HG02759 (cell line): Measurements from ENCODE around the gene GARS1.
"Not testable (repeated sequence)": the region's sequence is repeated elsewhere in the genome, so short reads cannot be mapped to it uniquely, and the experiment has no call there.

Experiments
- ATAC-seq: cut with Tn5 transposase; IDR thresholded peaks from one replicate; pipeline ENCODE4 v1.9.1; 2021; ENCODE audit warnings: mild to moderate bottlenecking, moderate library complexity; ENCODE audit not compliant: unreplicated experiment

The GARS1 gene

GRCh38 chr7:30618961-30619360, 24.3 kb downstream of the GARS1 start:
- ATAC-seq = no peak

GRCh38 chr7:30625283-30625682, 30.6 kb downstream of the GARS1 start:
- ATAC-seq = no peak

GRCh38 chr7:30627026-30627425, 32.3 kb downstream of the GARS1 start:
- no peak for ATAC-seq

DNA sequence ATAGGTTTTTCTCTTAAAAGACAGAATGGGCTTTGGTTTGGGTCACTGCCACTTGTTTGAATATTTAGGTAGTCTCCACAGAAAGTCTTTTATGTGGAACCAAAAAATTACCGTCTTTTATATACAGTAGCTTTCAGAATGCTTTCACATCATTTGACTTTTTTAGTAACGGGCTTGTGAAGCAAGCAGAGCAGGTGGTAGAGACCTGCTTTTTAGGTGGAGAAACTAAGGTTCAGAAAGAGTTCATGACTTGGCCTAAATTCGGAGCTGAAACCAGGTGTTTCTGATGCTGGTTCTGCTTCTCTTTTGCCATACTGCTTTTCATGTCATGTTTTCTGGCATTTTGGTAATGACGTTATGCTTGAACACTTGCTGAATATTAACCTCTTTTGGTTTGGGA, 36.3 kb downstream of the GARS1 start:
- peak; percentile 54 for ATAC-seq

DNA sequence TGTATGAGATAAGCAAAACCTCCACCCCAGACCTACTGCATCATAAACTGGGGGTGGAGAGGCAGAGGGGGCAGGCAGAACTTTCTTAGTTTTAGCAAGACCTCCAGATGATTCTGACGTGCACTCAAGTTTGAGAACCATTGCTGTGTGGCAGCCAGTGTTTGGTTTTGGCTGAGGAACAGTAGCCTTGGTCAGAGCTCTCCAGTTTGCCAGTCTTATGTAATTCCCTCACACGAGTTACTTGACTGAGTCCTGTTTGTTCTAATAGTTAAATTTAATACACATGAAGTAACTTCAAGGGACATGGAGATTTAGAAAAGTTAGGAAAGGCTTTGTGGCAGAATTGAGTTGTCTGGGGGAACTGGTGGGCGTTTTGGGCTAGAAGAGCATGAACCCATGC, 38.5 kb downstream of the GARS1 start:
- no peak for ATAC-seq

DNA sequence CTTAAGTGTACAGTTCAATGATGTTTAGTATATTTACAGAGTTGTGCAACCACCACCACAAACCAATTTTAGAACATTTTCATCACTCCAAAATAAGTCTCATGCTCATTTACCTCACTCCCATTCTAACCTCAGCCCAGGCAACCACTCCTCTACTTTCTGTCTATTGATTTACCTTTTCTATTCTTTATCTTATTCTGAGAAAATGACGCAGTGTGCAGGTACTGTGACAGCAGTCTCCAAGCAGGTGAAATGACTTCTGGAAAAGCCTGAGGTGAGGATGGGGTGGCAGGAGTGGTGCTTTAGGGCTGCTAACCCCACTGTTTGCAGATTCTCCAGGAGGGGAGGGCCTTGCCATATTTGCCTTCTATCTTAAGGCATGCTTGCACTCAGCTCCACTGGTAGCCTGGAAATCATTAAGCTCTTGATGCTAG, 39.5 kb downstream of the GARS1 start:
- peak; percentile 56 for ATAC-seq

DNA sequence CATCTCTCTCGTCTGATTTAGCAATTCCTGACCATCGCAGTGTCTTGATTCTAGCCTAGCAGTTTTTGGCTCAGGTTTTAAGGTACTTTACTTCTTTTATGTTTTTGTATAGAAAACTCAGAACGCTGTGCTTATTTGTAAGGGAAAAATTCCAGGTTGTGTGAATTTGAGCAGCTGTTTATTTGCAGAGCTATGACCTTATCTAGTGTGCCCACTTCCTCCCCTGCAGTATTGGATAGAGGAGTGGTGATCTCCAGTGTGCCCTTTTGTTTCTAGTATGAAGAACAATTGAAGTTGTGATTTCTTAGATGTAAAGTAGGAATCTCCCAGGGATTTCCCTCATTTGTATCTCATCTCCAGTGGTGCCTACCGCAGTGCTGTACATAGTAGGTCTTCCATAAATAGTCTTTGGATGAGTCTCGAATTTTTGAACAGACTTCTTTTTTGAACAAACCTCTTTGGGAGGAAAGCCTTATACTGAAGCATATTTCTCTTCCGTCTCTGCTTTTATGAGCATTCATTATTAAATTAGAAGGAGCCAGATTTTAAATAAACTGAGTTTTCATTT, 40.0 kb downstream of the GARS1 start:
- ATAC-seq = peak; percentile 26

GRCh38 chr7:30635798-30636197, 41.1 kb downstream of the GARS1 start:
- no peak for ATAC-seq

- ATAC-seq = not testable (repeated sequence)
These were observed 47.6 kb downstream of the GARS1 start for GRCh38 chr7:30642322-30642721.

DNA sequence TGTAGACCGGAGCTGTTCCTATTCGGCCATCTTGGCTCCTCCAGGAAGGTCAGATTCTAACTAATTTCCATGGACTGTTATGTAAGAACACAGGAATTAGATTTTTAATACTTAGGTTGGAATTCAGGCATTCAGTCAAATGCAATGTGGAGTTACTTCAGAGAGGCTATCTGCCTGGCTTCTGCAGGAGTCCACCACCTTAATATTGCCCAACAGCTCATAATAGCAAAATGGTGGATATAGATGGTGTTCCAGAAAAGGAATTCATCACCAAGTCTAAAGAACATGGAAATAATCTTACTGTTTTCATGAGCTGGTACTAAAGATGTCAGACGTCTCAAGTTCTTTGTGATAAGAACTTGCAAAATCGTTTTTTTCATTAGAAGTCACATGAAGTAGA, 48.1 kb downstream of the GARS1 start:
- ATAC-seq = no peak

DNA sequence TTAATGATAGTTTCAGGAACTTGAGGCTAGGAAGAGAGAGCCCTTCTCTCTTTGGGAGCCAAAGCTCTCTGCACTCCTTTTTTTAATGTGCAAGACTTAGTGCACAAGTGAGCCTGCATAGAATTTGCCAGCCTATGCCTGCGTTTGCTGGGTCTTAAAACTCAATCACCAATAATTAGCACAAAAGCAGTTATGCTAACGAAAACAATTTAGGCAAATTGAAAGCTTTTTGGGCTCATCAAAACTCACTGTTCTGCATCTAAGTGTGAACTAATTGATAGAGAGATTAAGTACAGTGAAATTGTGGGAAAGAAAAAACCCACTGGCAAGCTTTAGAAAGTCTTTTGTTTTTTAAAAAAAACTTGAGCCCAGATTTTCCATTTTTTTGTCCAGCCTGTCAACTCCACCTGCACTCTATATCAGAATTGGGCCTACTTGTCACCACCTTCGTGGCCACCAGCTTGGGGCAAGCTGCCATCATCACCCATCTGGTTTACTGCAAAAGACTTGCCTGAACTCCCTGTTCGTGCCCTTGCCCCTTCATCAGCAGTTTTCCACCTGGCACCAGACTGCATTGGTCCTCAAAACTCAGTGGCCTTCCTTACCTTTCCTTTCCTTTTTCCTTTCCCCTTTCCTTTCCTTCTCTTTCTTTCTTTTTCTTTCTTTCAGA, 49.7 kb downstream of the GARS1 start:
- ATAC-seq = no peak

GRCh38 chr7:30645661-30646060, 51.0 kb downstream of the GARS1 start:
- no peak for ATAC-seq

- ATAC-seq = no peak
These were observed 51.5 kb downstream of the GARS1 start for GRCh38 chr7:30646154-30646553.

DNA sequence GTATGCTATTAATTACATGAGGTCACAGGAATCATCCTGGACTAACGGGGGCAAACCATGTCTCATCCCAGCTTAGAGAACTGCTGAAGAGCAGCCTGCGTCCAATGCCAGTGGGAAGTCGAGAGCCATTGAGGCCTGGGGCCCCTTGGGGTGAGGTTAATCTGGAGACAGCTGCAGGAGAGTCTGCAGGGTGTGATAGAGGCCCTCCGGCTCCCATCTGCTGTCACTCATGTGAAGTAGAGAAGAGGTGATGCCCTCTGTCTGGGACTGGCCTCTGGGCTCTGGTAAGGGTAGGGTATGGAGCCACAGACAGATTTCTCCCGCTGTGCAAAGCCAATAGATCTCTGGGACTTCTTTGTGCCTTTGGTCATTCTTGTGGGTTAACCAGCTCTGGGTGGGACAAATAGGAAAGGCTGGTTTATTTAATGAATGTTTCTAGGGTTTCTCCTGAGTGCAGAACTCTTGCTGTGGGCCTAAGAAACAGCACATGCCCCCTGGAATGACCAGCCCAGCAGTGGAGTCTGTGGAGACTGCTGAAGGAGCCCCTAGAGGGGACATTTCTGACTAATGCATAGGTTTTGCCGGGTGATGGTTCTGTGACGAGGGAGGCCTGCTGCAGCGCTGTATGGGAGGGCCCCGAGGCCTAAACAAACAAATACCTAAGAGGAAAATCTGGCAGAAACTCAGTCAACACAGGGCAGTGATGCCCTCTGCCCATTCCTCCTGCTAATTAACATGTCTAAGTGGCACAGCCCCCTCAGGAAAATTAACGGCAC, 53.1 kb downstream of the GARS1 start:
- no peak for ATAC-seq

- no peak for ATAC-seq
These were observed 54.3 kb downstream of the GARS1 start for GRCh38 chr7:30648744-30649540.

GRCh38 chr7:30649717-30650420, 55.2 kb downstream of the GARS1 start:
- ATAC-seq = no peak

GRCh38 chr7:30650421-30650808, 55.7 kb downstream of the GARS1 start:
- ATAC-seq = no peak

DNA sequence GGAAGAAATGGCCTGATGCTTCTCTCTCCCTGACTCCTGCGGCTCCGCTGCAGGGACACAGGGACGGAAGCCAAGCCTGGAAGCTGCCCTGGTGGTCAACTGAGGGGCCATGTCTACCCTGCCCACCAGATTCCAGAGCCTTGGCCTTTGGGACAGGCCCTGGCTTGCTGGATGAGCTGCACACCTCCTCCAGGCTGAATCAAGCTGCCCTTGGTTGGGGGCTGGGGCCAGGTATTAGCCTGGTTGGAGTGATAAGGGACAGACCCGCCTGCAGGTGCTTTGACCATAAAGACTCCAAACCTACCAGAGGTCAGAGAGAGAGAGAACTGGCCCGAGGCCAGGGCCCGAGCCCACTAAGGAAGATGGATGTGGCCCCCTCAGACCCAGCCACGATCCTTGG, 57.5 kb downstream of the GARS1 start:
- ATAC-seq = no peak

DNA sequence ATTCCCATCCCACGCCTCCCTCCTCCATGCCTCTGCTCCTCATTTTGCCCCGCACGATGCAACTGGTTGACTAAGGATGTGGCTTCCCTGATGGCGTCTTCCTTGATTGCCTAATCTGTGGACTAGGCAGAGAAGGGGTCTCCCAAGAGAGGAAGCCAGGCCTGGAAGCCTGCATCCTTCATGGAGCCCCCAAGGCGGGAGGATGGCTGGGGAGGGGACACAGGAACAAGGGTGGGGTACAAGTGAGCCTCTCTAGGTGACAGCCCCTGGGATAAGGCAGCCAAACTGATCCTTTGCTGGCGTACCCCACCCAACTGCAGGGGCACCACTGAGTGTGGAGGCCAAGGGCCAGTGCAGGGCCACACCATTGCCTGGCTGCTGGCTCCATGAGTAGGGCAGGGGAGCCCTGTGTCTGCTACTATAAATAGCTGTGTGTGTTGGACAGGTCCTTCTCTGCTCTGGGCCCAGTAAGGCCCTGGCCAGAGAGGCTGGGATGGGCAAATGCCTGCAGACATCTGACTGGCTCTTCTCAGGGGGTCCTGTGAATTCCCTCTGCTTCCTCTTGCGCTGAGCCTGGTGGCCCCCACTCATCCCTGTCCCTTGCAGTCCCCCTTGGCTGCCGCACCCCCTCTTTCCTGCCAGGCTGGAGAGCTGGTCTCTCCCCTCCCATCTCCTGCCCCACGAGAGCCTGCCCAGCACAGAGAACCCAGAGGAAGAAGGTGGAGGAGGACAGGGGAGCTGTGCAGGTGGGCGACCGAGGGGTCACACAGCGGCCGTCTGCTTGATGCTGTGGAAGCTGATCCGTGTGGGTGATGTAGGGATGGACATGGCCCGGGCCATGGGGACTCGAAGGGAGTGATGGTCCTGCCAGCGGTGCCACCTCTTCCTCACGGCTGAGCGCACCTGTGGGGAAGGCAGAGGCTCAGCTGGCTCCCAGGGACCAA, 58.3 kb downstream of the GARS1 start:
- ATAC-seq = no peak
